Measurements from ENCODE around the gene ABHD3.

Gene ABHD3

GRCh38 chr18:21605213-21605612, 99.4 kb downstream of the ABHD3 start:
- POLR2A ChIA-PET, result interaction anchor here (1.1 kb wide), 1 partner anchor 11 kb away, joined by 4 read pairs; no protein-coding TSS in a partner anchor
- TF ChIP-seq, protein P1, sequence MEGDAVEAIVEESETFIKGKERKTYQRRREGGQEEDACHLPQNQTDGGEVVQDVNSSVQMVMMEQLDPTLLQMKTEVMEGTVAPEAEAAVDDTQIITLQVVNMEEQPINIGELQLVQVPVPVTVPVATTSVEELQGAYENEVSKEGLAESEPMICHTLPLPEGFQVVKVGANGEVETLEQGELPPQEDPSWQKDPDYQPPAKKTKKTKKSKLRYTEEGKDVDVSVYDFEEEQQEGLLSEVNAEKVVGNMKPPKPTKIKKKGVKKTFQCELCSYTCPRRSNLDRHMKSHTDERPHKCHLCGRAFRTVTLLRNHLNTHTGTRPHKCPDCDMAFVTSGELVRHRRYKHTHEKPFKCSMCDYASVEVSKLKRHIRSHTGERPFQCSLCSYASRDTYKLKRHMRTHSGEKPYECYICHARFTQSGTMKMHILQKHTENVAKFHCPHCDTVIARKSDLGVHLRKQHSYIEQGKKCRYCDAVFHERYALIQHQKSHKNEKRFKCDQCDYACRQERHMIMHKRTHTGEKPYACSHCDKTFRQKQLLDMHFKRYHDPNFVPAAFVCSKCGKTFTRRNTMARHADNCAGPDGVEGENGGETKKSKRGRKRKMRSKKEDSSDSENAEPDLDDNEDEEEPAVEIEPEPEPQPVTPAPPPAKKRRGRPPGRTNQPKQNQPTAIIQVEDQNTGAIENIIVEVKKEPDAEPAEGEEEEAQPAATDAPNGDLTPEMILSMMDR (IDR thresholded peaks at IDR 0.05; ENCODE audit: control extremely low read depth, extremely low read depth, low read depth, missing control alignments), result no peak
- no peak for DNase-seq (ENCODE audit: extremely low spot score)
- CTCF ChIA-PET, result interaction anchor here (1.5 kb wide), 1 partner anchor 23 kb away, joined by 3 read pairs; no protein-coding TSS in a partner anchor

GRCh38 chr18:21604671-21605070, 99.9 kb downstream of the ABHD3 start:
- TF ChIP-seq, protein P1 (IDR thresholded peaks at IDR 0.05; ENCODE audit: control extremely low read depth, extremely low read depth, low read depth, missing control alignments), result no peak
- ChIA-PET POLR2A (no interaction called here), CTCF (interaction anchor here (1.5 to 6.7 kb wide), 2 partner anchors 7 to 24 kb away, joined by 3 to 124 read pairs; partner anchors contain the start of gene SNRPD1)
- DNase-seq (ENCODE audit: extremely low spot score), result no peak

GRCh38 chr18:21602299-21602587, 102.3 kb downstream of the ABHD3 start:
- ChIA-PET POLR2A (no interaction called here), CTCF (interaction anchor here (5.3 to 6.7 kb wide), 2 partner anchors 9 to 15 kb away, joined by 48 to 124 read pairs; partner anchors contain the start of gene SNRPD1)
- DNase-seq (ENCODE audit: extremely low spot score), result peak; percentile 39

More at GRCh38 chr18:21602299-21602587, 102.3 kb downstream of the ABHD3 start:
- TF ChIP-seq, protein P1 (IDR thresholded peaks at IDR 0.05; ENCODE audit: control extremely low read depth, extremely low read depth, low read depth, missing control alignments), result no peak
